Prostate gland (tissue), 2 donors: ENCODE data around the gene TMX2.

ENCODE experiments used
- POLR2A ChIP-seq: fragments of 450-650 bp; IDR thresholded peaks from one replicate; pipeline ENCODE4 v1.6.1; 2016; ENCODE audit warnings: antibody characterized with exemption, mild to moderate bottlenecking
- POLR2AphosphoS5 ChIP-seq: sonication (generic); formaldehyde crosslinking; IDR thresholded peaks from one replicate; pipeline ENCODE4 v1.6.1; 2017; ENCODE audit warnings: antibody characterized with exemption
- TF ChIP-seq, protein P1 (sequence below), 4 experiments: fragments of 200-600 bp in 2 of 4; fragments of 450-650 bp in 2 of 4; sonication (generic) in 2 of 4; IDR thresholded peaks; 1 replicate in 3 of 4; 2 replicates in 1 of 4; pipeline ENCODE4 v1.5.1; 2016 to 2019; ENCODE audit warnings: antibody characterized with exemption in 4 of 4, mild to moderate bottlenecking in 2 of 4, moderate library complexity in 2 of 4

DNA sequence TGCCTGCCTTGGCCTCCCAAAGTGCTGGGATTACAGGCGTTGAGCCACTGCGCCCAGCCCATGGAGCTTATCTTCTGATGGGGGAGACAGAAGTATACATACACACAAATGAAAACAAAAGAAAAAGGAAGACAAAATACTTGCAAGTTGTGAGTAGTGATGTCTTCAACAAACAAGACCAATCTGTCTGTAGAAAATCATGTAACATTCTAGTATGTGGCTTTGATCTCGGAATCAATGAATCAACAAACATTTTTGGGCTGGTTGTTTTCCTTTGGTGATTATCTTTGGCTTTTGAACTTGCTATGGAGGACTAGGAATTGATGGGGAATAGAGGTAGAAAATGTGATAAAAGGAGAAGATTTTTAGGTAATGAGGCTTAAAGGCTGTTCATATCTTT, 45.8 kb downstream of the TMX2 start:
- TF ChIP-seq, protein P1, sequence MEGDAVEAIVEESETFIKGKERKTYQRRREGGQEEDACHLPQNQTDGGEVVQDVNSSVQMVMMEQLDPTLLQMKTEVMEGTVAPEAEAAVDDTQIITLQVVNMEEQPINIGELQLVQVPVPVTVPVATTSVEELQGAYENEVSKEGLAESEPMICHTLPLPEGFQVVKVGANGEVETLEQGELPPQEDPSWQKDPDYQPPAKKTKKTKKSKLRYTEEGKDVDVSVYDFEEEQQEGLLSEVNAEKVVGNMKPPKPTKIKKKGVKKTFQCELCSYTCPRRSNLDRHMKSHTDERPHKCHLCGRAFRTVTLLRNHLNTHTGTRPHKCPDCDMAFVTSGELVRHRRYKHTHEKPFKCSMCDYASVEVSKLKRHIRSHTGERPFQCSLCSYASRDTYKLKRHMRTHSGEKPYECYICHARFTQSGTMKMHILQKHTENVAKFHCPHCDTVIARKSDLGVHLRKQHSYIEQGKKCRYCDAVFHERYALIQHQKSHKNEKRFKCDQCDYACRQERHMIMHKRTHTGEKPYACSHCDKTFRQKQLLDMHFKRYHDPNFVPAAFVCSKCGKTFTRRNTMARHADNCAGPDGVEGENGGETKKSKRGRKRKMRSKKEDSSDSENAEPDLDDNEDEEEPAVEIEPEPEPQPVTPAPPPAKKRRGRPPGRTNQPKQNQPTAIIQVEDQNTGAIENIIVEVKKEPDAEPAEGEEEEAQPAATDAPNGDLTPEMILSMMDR (IDR thresholded peaks at IDR 0.05) = no peak
- TF ChIP-seq POLR2A (no peak), POLR2AphosphoS5 (no peak)
